Epidermal melanocyte (primary cell): Measurements from ENCODE around the gene NSF.
"Not testable (repeated sequence)": the region's sequence is repeated elsewhere in the genome, so short reads cannot be mapped to it uniquely, and the experiment has no call there.

Source experiments
- DNase-seq: peaks from one replicate; pipeline ENCODE4 v3.0.0; 2011; ENCODE audit warnings: low spot score; ENCODE audit not compliant: insufficient read length

Gene NSF

DNA sequence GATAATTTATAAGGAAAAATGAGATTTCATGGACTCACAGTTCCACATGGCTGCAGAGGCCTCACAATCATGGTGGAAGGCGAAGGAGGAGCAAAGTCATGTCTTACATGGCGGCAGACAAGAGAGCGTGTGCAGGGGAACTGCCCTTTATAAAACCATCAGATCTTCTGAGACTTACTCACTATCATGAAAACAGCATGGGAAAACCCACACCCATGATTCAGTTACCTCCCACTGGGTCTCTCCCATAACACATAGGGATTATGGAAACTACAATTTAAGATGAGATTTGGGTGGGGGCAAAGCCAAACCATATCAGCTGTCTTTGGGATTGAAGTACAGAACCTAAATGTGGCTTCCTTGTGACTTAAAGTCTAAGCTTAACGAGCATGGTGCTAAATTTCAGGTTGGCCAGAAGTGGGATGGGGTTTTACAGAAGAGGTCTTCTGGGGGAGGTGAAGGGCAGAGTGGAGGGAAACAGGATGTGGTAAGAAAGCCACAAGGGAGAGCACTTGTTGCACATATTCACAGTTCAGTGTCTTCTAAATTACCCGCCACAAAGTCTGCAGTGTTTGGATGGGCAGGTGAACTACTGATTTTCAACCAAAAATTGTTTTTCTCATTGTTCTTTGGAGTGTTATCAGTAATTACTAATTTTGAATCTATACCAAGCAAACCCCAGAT, 38.4 kb downstream of the NSF start:
- not testable (repeated sequence) for DNase-seq

DNA sequence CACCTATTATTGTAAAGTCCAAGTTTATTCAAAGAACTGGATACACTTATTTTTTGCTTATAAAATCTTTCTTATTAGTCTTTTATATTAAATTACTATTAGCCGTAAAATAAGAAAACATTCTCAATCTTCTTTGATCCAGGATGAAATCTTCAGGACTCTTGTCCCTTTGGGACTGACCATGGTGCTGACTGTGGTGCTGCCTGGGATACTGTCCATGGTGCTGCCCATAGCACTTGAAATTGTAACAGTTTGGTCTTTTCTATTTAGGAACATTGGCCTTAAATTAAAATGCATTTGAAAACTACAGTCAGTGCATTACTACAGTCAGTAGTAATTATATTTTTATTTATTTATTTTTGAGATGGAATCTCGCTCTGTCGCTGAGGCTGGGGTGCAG, 41.7 kb downstream of the NSF start:
- not testable (repeated sequence) for DNase-seq

DNA sequence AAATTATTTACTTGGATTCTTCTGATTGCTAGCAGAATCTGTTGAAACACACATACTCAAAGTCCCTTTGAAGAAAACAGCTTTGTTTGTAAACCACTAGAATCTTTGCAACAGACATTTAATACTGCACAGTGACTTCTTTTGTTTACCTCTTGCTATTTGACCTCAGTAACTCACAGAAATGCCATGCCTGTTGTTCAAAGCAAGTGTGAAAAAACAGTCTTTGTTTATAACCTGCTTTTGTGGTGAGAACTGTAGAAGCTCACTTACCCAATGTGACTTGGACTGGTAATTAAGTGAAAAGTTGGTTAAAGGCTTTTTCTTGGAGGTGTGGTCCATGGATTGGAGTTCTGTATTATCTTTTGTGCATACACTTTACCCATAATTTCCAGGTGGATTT, 44.4 kb downstream of the NSF start:
- not testable (repeated sequence) for DNase-seq

DNA sequence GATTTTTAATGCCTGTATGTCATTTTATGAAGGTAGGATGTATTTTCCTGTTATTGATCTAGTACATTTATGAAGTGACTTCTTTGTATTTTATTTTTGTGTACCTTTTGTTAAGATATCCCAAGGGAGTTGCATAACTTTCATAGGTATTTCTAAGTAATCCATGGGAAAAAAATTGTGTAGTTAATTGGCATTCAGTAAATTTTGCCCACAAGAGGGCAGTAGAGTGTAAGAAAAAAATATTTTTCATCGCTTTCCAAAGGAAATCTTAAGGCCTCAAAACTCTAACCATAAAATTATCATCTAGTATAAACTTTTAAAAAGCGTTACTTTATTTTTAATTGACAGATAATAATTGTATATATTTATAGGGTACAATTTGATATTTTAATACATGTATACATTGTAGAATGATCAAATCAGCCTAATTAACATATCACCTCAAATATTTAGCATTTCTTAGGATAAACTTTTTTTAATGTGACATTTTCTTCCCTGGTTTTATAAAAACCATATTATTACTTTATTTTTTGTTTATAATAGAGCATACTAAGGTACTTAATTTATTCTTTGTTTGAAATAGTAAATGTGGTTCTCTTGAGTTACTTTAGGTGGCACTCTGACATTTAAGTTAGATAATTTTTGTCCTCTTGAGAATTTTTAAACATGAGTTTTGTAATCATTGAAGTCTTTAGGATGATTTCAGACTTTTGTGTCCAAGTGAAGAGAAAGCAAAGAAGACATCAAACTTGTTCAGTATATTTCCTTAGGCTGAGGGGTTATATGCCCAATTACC, 51.6 kb downstream of the NSF start:
- not testable (repeated sequence) for DNase-seq

DNA sequence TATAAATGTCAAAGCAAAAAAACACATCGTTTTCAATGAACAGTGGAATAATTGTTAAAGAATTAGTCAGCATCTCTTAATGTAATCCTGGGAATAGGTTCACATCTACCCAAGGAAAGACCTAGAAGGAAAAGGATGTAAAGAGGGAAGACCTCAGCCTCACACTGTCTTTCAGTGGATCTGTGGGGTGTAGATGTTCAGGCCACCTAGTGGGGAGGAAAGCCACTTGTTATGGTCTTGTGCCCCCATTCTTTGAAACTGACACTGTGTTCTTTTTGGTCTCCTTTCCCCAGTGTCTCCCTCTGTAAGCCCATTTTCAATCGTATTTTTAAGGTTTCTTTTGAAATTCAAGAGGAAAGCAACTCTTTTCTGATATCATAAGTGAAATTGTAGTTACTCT, 56.8 kb downstream of the NSF start:
- not testable (repeated sequence) for DNase-seq

DNA sequence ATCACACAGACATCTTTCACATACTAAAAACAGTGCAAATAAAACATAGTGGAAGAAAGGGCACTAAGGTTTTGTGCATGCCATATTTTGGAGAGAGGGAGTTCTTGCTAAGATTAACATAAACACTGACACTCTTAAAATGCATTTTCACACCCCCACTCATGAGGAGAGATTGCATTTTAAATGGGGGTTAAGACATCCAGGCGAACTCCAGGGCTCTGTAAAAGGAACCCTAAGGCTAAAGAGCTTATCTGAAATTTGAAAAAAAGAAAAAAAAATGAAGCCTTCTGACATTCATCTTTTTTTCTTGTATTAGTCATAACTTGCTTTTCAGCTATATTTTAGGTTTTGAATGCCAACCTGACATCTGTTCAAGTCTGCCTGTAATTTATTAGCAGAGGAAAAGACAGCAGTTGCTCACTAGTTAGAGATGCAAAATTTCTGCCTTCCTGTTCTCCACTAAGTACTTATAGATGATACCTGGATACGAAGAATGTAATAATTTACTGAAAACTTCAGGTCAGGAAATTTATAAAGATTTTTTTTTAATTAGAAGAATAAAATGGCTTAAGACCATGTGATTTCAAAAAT, 57.3 kb downstream of the NSF start:
- not testable (repeated sequence) for DNase-seq

DNA sequence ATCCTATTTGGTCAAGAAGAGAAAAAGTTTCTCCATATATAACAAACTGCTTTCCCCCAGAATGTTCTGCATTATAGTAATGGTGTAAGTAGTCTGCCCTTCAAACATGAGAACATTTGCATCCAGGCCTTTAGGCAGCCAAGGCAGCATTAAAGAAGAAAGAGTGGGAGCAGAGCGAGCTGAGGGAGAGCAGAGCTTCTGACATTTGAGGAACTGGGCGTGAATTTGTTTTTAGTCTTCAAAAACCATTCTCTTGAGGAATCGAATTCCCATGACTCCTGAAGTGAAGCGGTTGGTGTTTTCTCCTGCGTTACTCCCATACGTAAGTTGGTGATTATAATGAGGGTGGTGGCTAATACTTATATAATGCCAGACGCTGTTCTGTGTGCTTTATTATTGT, 58.8 kb downstream of the NSF start:
- not testable (repeated sequence) for DNase-seq

GRCh38 chr17:46652024-46652643, 61.7 kb downstream of the NSF start:
- not testable (repeated sequence) for DNase-seq

DNA sequence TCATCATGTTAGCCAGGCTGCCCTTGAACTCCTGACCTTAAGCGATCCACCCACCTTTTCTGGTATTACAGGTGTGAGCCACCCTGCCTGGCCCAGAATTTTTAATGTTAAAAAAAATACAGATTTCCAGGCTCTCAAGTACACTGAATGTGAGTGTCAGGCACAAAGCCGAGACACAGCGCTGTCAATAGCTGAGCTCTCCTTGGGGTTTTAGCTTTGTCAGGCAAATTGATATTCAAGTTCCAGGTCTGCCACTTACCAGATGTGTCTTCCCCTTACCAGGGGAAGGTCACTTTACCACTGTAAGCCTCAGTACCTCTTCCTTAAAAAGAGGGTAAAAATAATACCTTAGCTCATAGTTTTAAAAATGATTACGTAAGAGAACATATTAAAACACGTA, 67.8 kb downstream of the NSF start:
- DNase-seq, result not testable (repeated sequence)

DNA sequence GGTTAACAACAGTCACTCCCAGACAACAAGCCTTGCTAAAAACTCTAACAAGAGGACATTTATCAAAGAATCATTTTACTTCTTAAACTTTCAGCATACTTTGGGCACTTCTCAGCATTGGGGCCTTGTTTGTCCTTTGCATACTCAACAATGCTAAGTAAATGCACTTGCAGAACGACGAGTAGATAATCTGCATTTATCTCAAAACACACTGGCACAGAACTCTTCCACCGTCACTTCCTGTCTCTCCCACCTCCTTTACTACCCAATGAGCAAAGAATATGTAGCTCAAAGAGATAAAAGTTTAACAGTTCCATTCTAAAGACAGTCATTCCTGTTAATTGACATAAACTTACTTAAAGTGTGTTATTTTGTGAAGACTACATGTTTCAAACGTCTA, 69.2 kb downstream of the NSF start:
- DNase-seq, result not testable (repeated sequence)

GRCh38 chr17:46663123-46663522, 72.7 kb downstream of the NSF start:
- not testable (repeated sequence) for DNase-seq

- DNase-seq, result not testable (repeated sequence)
Measured at GRCh38 chr17:46663552-46663951, 73.1 kb downstream of the NSF start.

DNA sequence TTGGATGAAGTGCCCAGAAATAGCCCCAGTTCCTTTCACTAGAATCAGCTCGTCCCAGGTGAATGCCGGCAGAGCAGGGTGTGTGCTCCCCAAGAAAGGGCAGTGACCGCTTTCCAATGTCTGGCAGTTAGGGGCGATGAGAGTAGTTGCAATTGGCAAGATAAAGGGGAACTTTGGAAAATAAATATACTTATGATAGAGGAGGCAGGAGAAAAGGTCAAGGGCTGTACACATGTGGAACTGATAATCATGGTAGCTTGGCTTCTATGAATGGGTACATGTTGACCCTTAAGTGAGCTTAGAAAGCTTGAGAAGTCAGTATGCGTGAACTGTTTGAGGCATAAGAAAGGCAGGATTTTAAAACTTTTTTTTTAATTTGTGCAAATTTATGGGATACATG, 75.5 kb downstream of the NSF start:
- not testable (repeated sequence) for DNase-seq

- DNase-seq, result not testable (repeated sequence)
Measured at GRCh38 chr17:46670789-46671188, 80.3 kb downstream of the NSF start.

DNA sequence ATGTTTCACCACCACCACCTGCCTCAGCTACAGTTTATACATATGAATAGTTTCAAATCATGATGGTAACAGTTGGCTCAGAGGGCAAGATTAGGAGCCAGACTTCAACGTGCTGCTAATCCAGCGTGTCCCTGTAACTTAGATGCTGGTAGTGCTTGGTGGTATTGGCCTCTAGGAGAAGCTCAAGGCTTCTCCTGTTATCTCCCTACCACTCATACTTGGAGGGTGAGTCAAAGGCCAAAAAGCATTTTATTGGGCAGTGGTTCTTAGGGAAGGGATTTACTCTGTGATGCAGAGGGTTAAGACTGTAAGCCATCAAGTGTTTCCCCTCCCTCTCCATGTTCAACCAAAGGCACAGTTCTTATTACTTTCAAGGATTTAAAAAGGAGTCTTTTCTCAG, 82.3 kb downstream of the NSF start:
- not testable (repeated sequence) for DNase-seq

DNA sequence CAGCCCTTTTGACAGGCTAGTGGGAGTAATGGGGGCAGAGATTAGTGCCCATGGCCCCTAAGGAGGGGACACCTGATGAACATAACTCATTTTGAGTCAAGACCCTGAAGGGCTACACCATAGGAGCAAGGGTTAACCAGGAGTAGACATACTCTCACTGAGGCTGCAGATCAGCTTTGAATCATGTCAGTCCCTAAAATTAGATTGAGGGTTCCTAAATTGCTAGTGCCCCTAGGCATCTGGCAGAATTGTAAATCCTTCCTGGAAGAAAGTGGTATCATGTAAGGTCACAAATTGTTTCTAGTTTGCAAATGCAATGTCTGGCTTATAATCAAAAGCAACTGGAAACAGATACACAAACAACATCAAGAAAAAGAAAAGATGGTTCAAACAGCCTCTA, 87.3 kb downstream of the NSF start:
- DNase-seq, result not testable (repeated sequence)

- DNase-seq, result not testable (repeated sequence)
Measured at GRCh38 chr17:46683653-46684052, 93.2 kb downstream of the NSF start.

- not testable (repeated sequence) for DNase-seq
Measured at GRCh38 chr17:46685284-46685683, 94.8 kb downstream of the NSF start.

GRCh38 chr17:46692196-46692595, 101.7 kb downstream of the NSF start:
- DNase-seq, result not testable (repeated sequence)

GRCh38 chr17:46693283-46693682, 102.8 kb downstream of the NSF start:
- DNase-seq, result not testable (repeated sequence)

- DNase-seq, result not testable (repeated sequence)
Measured at GRCh38 chr17:46696522-46696921, 106.1 kb downstream of the NSF start.

- DNase-seq, result not testable (repeated sequence)
Measured at GRCh38 chr17:46699014-46699413, 108.5 kb downstream of the NSF start.
